ENCODE measurements around the gene ATP2B3. TPM values are rescaled to one million over a fixed set of nuclear protein-coding genes. Genes with fewer than 3 reads are reported as not detected.

The ATP2B3 gene
- total and polyA plus RNA-seq, 9 of the 15 experiments (the other 6 are each of a cell fraction or from before 2014, with no cell fraction given) = 0.04 TPM; not detected in 8

DNA sequence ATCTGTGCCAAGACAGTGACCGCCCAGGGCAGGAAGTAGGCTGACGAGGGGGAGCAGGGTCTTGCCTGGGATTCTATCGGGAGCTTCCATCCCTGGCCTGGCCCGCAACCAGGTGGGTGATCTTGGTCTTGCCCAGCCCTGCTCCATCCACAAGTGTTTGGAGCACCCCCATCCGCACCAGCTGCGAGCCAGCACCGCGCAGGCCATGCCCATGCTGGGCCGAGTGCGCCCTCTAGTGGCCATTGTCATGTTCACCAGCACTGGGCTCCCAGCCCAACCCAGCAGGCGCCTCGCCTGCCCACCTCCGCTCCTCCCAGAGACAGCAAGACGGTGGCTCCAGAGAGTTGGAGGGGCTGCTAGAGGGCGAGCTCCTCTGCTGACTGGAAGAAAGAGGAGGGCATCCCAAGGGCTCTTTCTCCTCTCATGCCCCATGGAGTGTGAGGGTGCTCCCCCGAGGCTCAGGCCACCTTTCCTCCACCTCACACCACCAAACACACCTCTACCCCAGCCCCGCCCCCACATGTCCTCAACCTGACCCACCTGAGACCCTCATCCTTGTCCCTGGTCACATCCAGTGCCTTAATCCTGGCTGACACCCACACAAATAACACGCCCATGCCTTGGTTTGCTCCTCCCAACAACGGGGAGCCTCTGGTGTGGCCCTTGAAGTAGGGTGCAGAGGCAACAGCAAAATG lies 9.8 kb upstream of the ATP2B3 start:
- Histone ChIP-seq H3K27me3 (ENCODE audit: control insufficient read depth in 2 of 2, insufficient read depth in 2 of 2, low read length in 2 of 2) (peaks cover 0 to 36% of the 10 kb centered on the region in 2 experiments; a peak in 2 of 5 replicates), H3K4me3 (no peak overlapping the region), H3K9me3 (replicated peaks; ENCODE audit: control insufficient read depth, insufficient read depth, low read depth, low read length) (no peaks in the 10 kb centered on the region), H3K27ac (ENCODE audit: extremely low read depth, low read depth, low read length) (no peak overlapping the region), H3K9me1 (ENCODE audit: control insufficient read depth, insufficient read depth, low read length) (no peaks in the 10 kb centered on the region), H3K4me1 (replicated peaks in 1 of 2; ENCODE audit: control insufficient read depth in 2 of 2, insufficient read depth in 2 of 2, low read length in 2 of 2) (peaks cover 0 to 30% of the 10 kb centered on the region in 2 experiments; a peak in 3 of 5 replicates), H2AFZ (ENCODE audit: low read depth, low read length) (no peak overlapping the region), H4K20me1 (replicated peaks; ENCODE audit: control insufficient read depth, insufficient read depth, low read length) (no peaks in the 10 kb centered on the region), H3K9ac (ENCODE audit: insufficient read depth in 1 of 2, low read depth in 2 of 2, low read length in 2 of 2) (peak overlapping the region in 1 of 2 experiments; percentile 26; a peak in 1 of 4 replicates), H3K79me2 (ENCODE audit: control insufficient read depth, insufficient read depth, low read length) (no peaks in the 10 kb centered on the region), H3K4me2 (ENCODE audit: insufficient read depth, low read length) (no peak overlapping the region), H3K36me3 (ENCODE audit: control insufficient read depth, insufficient read depth, low read length) (no peaks in the 10 kb centered on the region)
- no TSS peak for BruUV-seq (replicated peaks)
- peak; percentile 99 for ATAC-seq
- 4% methylated on average over 12 of the region's 19 CpGs for WGBS (ENCODE audit: insufficient coverage, low coverage, missing lambda C conversion rate)
- DNase-seq (ENCODE audit: extremely low read depth in 1 of 4, low spot score in 3 of 4) = peak; percentile 82 to 89 (median 88)
- CTCF ChIA-PET (ENCODE audit: low intra/inter-chr PET ratio) = interaction anchor here (2.0 to 2.8 kb wide), 2 partner anchors 37 to 46 kb away, joined by 9 read pairs; partner anchors contain the start of gene HAUS7
- intact Hi-C loops (cut with micrococcal nuclease) = loop anchor here (1.0 to 5.0 kb wide), 2 partner anchors 35 to 47 kb away; partner anchors contain the start of gene HAUS7
- POLR2A ChIA-PET = interaction anchor here (1.1 kb wide), 1 partner anchor 39 kb away, joined by 5 read pairs; no protein-coding TSS in a partner anchor
- in situ Hi-C loops (cut with MboI) = no loop called here
- peak; percentile 56 for FAIRE-seq
- TF ChIP-seq, protein P1, sequence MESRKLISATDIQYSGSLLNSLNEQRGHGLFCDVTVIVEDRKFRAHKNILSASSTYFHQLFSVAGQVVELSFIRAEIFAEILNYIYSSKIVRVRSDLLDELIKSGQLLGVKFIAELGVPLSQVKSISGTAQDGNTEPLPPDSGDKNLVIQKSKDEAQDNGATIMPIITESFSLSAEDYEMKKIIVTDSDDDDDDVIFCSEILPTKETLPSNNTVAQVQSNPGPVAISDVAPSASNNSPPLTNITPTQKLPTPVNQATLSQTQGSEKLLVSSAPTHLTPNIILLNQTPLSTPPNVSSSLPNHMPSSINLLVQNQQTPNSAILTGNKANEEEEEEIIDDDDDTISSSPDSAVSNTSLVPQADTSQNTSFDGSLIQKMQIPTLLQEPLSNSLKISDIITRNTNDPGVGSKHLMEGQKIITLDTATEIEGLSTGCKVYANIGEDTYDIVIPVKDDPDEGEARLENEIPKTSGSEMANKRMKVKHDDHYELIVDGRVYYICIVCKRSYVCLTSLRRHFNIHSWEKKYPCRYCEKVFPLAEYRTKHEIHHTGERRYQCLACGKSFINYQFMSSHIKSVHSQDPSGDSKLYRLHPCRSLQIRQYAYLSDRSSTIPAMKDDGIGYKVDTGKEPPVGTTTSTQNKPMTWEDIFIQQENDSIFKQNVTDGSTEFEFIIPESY (CRISPR knock-in tag; IDR thresholded peaks at IDR 0.05) = no peak
- TF ChIP-seq MYNN (IDR thresholded peaks at IDR 0.05) (0 out of 2 replicates have a peak, but pooled peaks have one; percentile 41), MYNN (CRISPR knock-in tag; IDR thresholded peaks at IDR 0.05) (no peak), NFIC (IDR thresholded peaks at IDR 0.05) (peak; percentile 44; the same call in 1 of the 2 replicates), RAD21 (CRISPR knock-in tag; conservative IDR thresholded peaks at IDR 0.05 in 1 of 2, IDR thresholded peaks at IDR 0.05 in 1 of 2) (peak; percentile 76 to 89), CTBP1 (IDR thresholded peaks at IDR 0.05; ENCODE audit: borderline replicate concordance) (peak; percentile 41; the same call in 1 of the 2 replicates), ZNF764 (CRISPR knock-in tag; IDR thresholded peaks at IDR 0.05; ENCODE audit: low read depth) (no peak), STAG1 (CRISPR knock-in tag; IDR thresholded peaks at IDR 0.05; ENCODE audit: borderline replicate concordance) (peak; percentile 80; the same call in 1 of the 2 replicates), CCNT2 (IDR thresholded peaks at IDR 0.05; ENCODE audit: borderline replicate concordance, extremely low read depth, insufficient read length, low read depth, low read length) (no peak), MYC (IDR thresholded peaks at IDR 0.05; ENCODE audit: low read depth, low read length) (0 out of 2 replicates have a peak, but pooled peaks have one; percentile 19), MYC (CRISPR knock-in tag; IDR thresholded peaks at IDR 0.05; ENCODE audit: borderline replicate concordance, low read depth) (no peak)
- TF ChIP-seq, protein P2, sequence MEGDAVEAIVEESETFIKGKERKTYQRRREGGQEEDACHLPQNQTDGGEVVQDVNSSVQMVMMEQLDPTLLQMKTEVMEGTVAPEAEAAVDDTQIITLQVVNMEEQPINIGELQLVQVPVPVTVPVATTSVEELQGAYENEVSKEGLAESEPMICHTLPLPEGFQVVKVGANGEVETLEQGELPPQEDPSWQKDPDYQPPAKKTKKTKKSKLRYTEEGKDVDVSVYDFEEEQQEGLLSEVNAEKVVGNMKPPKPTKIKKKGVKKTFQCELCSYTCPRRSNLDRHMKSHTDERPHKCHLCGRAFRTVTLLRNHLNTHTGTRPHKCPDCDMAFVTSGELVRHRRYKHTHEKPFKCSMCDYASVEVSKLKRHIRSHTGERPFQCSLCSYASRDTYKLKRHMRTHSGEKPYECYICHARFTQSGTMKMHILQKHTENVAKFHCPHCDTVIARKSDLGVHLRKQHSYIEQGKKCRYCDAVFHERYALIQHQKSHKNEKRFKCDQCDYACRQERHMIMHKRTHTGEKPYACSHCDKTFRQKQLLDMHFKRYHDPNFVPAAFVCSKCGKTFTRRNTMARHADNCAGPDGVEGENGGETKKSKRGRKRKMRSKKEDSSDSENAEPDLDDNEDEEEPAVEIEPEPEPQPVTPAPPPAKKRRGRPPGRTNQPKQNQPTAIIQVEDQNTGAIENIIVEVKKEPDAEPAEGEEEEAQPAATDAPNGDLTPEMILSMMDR (IDR thresholded peaks at IDR 0.05 in 2 of 3, conservative IDR thresholded peaks at IDR 0.05 in 1 of 3; ENCODE audit: insufficient read depth in 2 of 3, low read depth in 1 of 3, low read length in 3 of 3) = peak; percentile 87 to 96 (median 93)
- TF ChIP-seq, protein P3, sequence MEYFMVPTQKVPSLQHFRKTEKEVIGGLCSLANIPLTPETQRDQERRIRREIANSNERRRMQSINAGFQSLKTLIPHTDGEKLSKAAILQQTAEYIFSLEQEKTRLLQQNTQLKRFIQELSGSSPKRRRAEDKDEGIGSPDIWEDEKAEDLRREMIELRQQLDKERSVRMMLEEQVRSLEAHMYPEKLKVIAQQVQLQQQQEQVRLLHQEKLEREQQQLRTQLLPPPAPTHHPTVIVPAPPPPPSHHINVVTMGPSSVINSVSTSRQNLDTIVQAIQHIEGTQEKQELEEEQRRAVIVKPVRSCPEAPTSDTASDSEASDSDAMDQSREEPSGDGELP (CRISPR knock-in tag; IDR thresholded peaks at IDR 0.05; ENCODE audit: borderline replicate concordance) = peak; percentile 88
- TF ChIP-seq, protein P4, sequence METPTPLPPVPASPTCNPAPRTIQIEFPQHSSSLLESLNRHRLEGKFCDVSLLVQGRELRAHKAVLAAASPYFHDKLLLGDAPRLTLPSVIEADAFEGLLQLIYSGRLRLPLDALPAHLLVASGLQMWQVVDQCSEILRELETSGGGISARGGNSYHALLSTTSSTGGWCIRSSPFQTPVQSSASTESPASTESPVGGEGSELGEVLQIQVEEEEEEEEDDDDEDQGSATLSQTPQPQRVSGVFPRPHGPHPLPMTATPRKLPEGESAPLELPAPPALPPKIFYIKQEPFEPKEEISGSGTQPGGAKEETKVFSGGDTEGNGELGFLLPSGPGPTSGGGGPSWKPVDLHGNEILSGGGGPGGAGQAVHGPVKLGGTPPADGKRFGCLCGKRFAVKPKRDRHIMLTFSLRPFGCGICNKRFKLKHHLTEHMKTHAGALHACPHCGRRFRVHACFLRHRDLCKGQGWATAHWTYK (CRISPR knock-in tag; IDR thresholded peaks at IDR 0.05) = no peak

Data from K562 (cell line).